Ascending aorta (tissue), 2 donors: ENCODE measurements around the gene INPP1. TPM values are rescaled to one million over a fixed set of nuclear protein-coding genes. Genes with fewer than 3 reads are reported as not detected.

Experiments
- DNase-seq, 2 donors: peaks; one replicate each; pipeline ENCODE4 v3.0.0-alpha.2; 2019; ENCODE audit warnings: low spot score in 2 of 2
- H3K27ac ChIP-seq, 2 donors: fragments of 200-600 bp; sonication (generic); one replicate each; pipeline ENCODE4 v1.5.1; 2016 to 2017; ENCODE audit warnings: mild to moderate bottlenecking in 1 of 2
- H3K27me3 ChIP-seq: fragments of 200-600 bp; sonication (generic); one replicate; pipeline ENCODE4 v1.5.1; 2017
- H3K36me3 ChIP-seq, 2 donors: fragments of 200-600 bp; sonication (generic); one replicate each; pipeline ENCODE4 v1.5.1; 2016
- H3K4me1 ChIP-seq, 2 donors: fragments of 200-600 bp; sonication (generic); one replicate each; pipeline ENCODE4 v1.5.1; 2016 to 2017; ENCODE audit warnings: mild to moderate bottlenecking in 1 of 2
- H3K4me3 ChIP-seq, 2 donors: fragments of 200-600 bp; sonication (generic); one replicate each; pipeline ENCODE4 v1.5.1; 2016 to 2017; ENCODE audit warnings: mild to moderate bottlenecking in 1 of 2
- H3K9me3 ChIP-seq, 2 donors: fragments of 200-600 bp; sonication (generic); one replicate each; pipeline ENCODE4 v1.5.1; 2016
- intact Hi-C: fragments of 100-400 bp; cut with DNase I; formaldehyde crosslinking; loops from one replicate; pipeline ENCODE4 v1.15.1; 2023
- total RNA-seq: library from RNA; depleted of rRNA; stranded (reverse); fragments of >200 nt; gene quantifications from one replicate; pipeline ENCODE4 v1.1.0, GENCODE V29; 2016
- TF ChIP-seq, protein P1 (sequence below), 3 experiments: fragments of 200-600 bp in 2 of 3; fragments of 450-650 bp in 1 of 3; sonication (generic) in 2 of 3; IDR thresholded peaks; one replicate each; pipeline ENCODE4 v1.5.1; 2016 to 2019; ENCODE audit warnings: antibody characterized with exemption in 3 of 3, mild to moderate bottlenecking in 1 of 3, moderate library complexity in 1 of 3

Gene INPP1
- total RNA-seq, 1 donor from 2014 or later: 13.3 TPM

GRCh38 chr2:190360561-190360960 is 17.2 kb downstream of the INPP1 start:
- TF ChIP-seq, protein P1, sequence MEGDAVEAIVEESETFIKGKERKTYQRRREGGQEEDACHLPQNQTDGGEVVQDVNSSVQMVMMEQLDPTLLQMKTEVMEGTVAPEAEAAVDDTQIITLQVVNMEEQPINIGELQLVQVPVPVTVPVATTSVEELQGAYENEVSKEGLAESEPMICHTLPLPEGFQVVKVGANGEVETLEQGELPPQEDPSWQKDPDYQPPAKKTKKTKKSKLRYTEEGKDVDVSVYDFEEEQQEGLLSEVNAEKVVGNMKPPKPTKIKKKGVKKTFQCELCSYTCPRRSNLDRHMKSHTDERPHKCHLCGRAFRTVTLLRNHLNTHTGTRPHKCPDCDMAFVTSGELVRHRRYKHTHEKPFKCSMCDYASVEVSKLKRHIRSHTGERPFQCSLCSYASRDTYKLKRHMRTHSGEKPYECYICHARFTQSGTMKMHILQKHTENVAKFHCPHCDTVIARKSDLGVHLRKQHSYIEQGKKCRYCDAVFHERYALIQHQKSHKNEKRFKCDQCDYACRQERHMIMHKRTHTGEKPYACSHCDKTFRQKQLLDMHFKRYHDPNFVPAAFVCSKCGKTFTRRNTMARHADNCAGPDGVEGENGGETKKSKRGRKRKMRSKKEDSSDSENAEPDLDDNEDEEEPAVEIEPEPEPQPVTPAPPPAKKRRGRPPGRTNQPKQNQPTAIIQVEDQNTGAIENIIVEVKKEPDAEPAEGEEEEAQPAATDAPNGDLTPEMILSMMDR (IDR thresholded peaks at IDR 0.05): no peak
- Histone ChIP-seq H3K9me3 (no peaks in the 10 kb centered on the region), H3K36me3 (peaks cover 0 to 26% of the 10 kb centered on the region in 2 donors), H3K4me3 (peak overlapping the region in 1 of 2 donors; percentile 56), H3K27me3 (no peaks in the 10 kb centered on the region), H3K4me1 (peaks cover 0 to 9% of the 10 kb centered on the region in 2 donors), H3K27ac (no peak overlapping the region)
- DNase-seq: no peak
- intact Hi-C loops: no loop called here

DNA sequence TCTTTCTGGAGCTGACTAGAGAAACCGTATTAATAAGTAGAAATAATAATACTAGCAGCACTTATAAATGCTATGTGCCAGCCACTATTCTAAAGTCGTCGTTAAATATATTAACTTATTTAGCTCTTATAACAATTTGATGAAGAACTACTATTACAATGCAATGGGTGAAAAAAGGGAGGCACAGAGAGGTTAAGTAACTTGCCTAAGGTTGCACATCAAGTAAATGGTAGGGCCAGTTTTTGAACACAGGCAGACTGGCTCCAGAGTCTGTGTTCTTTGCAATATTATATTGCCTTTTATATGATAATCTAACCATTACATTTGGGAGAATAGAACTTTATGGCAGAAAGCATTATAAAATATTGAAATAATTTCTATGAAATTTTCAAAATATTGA is 17.6 kb downstream of the INPP1 start:
- Histone ChIP-seq H3K27me3 (no peaks in the 10 kb centered on the region), H3K27ac (no peak overlapping the region), H3K36me3 (peaks cover 0 to 26% of the 10 kb centered on the region in 2 donors), H3K9me3 (no peaks in the 10 kb centered on the region), H3K4me3 (no peak overlapping the region), H3K4me1 (peaks cover 0 to 9% of the 10 kb centered on the region in 2 donors)
- TF ChIP-seq, protein P1 (IDR thresholded peaks at IDR 0.05): no peak
- DNase-seq: no peak
- intact Hi-C loops: no loop called here

- Histone ChIP-seq H3K27ac (no peak overlapping the region), H3K4me1 (peaks cover 0 to 9% of the 10 kb centered on the region in 2 donors), H3K36me3 (peaks cover 0 to 29% of the 10 kb centered on the region in 2 donors), H3K9me3 (no peaks in the 10 kb centered on the region), H3K4me3 (no peak overlapping the region), H3K27me3 (no peaks in the 10 kb centered on the region)
- DNase-seq: no peak
- TF ChIP-seq, protein P1 (IDR thresholded peaks at IDR 0.05): no peak
- intact Hi-C loops: no loop called here
Measured at GRCh38 chr2:190361572-190361971, 18.2 kb downstream of the INPP1 start.

DNA sequence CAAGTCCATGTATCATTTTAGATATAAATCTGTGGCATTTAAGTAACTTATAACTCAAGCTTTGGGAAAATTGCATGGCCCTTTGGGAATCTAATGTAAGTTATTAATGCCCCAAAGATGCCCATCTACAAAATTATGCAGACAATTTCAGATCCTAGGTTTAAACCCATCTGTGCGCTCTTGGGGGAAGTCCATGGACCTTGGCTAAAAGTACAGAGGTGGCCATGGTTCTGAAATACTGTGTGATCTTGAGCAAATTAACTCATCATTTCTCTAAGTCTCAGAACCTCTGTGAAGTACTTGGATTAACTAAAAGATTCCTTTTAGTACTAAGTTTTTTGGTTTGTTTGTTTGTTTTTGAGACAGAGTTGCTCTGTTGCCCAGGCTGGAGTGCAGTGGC is 19.5 kb downstream of the INPP1 start:
- H3K36me3 ChIP-seq: peaks cover 9 to 40% of the 10 kb centered on the region in 2 donors
- intact Hi-C loops: no loop called here
- TF ChIP-seq, protein P1 (IDR thresholded peaks at IDR 0.05): no peak

DNA sequence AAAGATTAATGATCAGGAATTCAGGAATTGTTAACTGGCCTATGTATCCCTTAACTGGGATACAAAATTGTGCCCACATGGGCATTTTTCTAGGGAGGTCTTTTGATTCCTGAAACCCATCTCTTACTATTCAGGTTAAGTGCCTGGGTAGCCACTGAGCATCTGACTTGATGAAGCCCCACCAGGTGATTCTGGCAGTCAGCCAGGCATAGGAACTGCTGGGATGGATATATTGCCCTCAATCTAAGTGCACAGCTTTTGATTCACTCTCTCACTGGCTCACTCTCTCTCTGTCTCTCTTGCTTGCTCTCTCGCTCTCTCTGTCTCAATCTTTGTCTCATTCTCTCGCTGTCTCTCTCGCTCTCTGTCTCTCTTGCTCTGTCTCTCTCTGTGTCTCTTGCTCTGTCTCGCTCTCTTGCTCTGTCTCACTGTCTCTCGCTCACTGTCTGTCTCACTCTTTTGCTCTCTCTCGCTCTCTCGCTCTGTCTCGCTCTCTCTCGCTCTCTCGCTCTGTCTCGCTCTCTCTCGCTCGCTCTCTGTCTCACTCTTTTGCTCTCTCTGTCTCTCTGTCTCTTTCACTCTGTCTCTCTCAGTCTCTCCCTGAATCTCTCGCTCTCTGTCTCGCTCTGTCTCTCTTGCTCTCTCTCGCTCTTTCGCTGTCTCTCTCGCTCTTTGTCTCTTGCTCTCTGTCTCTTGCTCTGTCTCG is 22.3 kb downstream of the INPP1 start:
- Histone ChIP-seq H3K4me3 (no peak overlapping the region), H3K36me3 (peaks cover 27 to 57% of the 10 kb centered on the region in 2 donors), H3K27me3 (no peaks in the 10 kb centered on the region), H3K9me3 (no peaks in the 10 kb centered on the region), H3K4me1 (no peaks in the 10 kb centered on the region), H3K27ac (no peak overlapping the region)
- no peak for DNase-seq
- intact Hi-C loops: no loop called here
- TF ChIP-seq, protein P1 (IDR thresholded peaks at IDR 0.05): no peak

More for the DNA sequence above, 19.5 kb downstream of the INPP1 start:
- no peak for DNase-seq
- H3K4me1 ChIP-seq: peaks cover 0 to 9% of the 10 kb centered on the region in 2 donors
- no peaks in the 10 kb centered on the region for H3K27me3 ChIP-seq
- no peak overlapping the region for H3K4me3 ChIP-seq
- no peak overlapping the region for H3K27ac ChIP-seq
- no peaks in the 10 kb centered on the region for H3K9me3 ChIP-seq
